SK-N-MC (cell line): ENCODE data around the gene AOAH.
A peak's percentile ranks its signal among the peaks of the same experiment; 100 is the strongest.
"Not testable (repeated sequence)": the region's sequence is repeated elsewhere in the genome, so short reads cannot be mapped to it uniquely, and the experiment has no call there.

ENCODE experiments used
- DNase-seq: peaks from one replicate; pipeline ENCODE4 v3.0.0-alpha.2; 2011; ENCODE audit warnings: low read depth, low spot score
- H3K27ac ChIP-seq: fragments of 200-600 bp; sonication (generic); 2 replicates; pipeline ENCODE4 v1.5.1; 2016; ENCODE audit warnings: mixed run types
- H3K36me3 ChIP-seq: fragments of 200-600 bp; sonication (generic); 2 replicates; pipeline ENCODE4 v1.6.1; 2017; ENCODE audit warnings: antibody characterized with exemption, low read length, mixed read lengths; ENCODE audit not compliant: insufficient read depth
- H3K4me3 ChIP-seq: fragments of 200-600 bp; sonication (generic); 2 replicates; pipeline ENCODE4 v1.5.1; 2016
- H3K9ac ChIP-seq: fragments of 200-600 bp; sonication (generic); 2 replicates; pipeline ENCODE4 v1.8.0; 2017; ENCODE audit warnings: mixed run types, mixed read lengths; ENCODE audit not compliant: insufficient read length
- H3K9me3 ChIP-seq: fragments of 200-600 bp; sonication (generic); 2 replicates; pipeline ENCODE4 v1.6.1; 2017; ENCODE audit warnings: low read depth, mild to moderate bottlenecking, antibody characterized with exemption, low read length, moderate library complexity, mixed read lengths
- EZH2 ChIP-seq: fragments of 200-600 bp; sonication (generic); IDR thresholded peaks from one replicate; pipeline ENCODE4 v1.6.1; 2017; ENCODE audit warnings: antibody characterized with exemption
- FOXP2 ChIP-seq: optimal IDR thresholded peaks from 2 replicates; pipeline ENCODE3; 2011; ENCODE audit warnings: mild to moderate bottlenecking, moderate library complexity; ENCODE audit not compliant: insufficient read depth; ENCODE audit errors: extremely low read length, control extremely low read depth
- POLR2AphosphoS5 ChIP-seq: IDR thresholded peaks from 2 replicates; pipeline ENCODE4 v1.6.1; 2012; ENCODE audit warnings: mild to moderate bottlenecking, low read depth, low read length, borderline replicate concordance

The AOAH gene

GRCh38 chr7:36475381-36475780 lies 248.9 kb downstream of the AOAH start:
- DNase-seq = no peak
- H3K27ac ChIP-seq = no peak overlapping the region
- H3K4me3 ChIP-seq = no peak overlapping the region
- H3K9me3 ChIP-seq = no peaks in the 10 kb centered on the region
- no peak overlapping the region for H3K9ac ChIP-seq
- TF ChIP-seq EZH2 = no peak
- no peak for TF ChIP-seq POLR2AphosphoS5
- no peak for TF ChIP-seq FOXP2
- H3K36me3 ChIP-seq = no peaks in the 10 kb centered on the region

- Histone ChIP-seq H3K36me3 (no peaks in the 10 kb centered on the region), H3K4me3 (no peak overlapping the region), H3K27ac (no peak overlapping the region), H3K9me3 (no peaks in the 10 kb centered on the region), H3K9ac (no peak overlapping the region)
- no peak for DNase-seq
- no peak for TF ChIP-seq FOXP2
- no peak for TF ChIP-seq POLR2AphosphoS5
- no peak for TF ChIP-seq EZH2
Observed at GRCh38 chr7:36475011-36475342, 249.3 kb downstream of the AOAH start.

GRCh38 chr7:36474283-36475010 lies 249.8 kb downstream of the AOAH start:
- no peaks in the 10 kb centered on the region for H3K36me3 ChIP-seq
- no peak overlapping the region for H3K27ac ChIP-seq
- H3K9me3 ChIP-seq = no peaks in the 10 kb centered on the region
- H3K4me3 ChIP-seq = no peak overlapping the region
- TF ChIP-seq EZH2 (no peak), FOXP2 (no peak), POLR2AphosphoS5 (no peak)
- H3K9ac ChIP-seq = no peak overlapping the region
- no peak for DNase-seq

- Histone ChIP-seq H3K36me3 (no peaks in the 10 kb centered on the region), H3K4me3 (no peak overlapping the region), H3K27ac (no peak overlapping the region), H3K9ac (no peak overlapping the region), H3K9me3 (no peaks in the 10 kb centered on the region)
- DNase-seq = peak; percentile 2
- no peak for TF ChIP-seq EZH2
- TF ChIP-seq POLR2AphosphoS5 = no peak
- TF ChIP-seq FOXP2 = no peak
Observed at GRCh38 chr7:36473454-36474282, 250.6 kb downstream of the AOAH start.

GRCh38 chr7:36472141-36472729 lies 252.1 kb downstream of the AOAH start:
- Histone ChIP-seq H3K4me3 (no peak overlapping the region), H3K9me3 (no peaks in the 10 kb centered on the region), H3K9ac (no peak overlapping the region), H3K27ac (no peak overlapping the region), H3K36me3 (no peaks in the 10 kb centered on the region)
- no peak for TF ChIP-seq EZH2
- TF ChIP-seq POLR2AphosphoS5 = no peak
- TF ChIP-seq FOXP2 = no peak
- no peak for DNase-seq

GRCh38 chr7:36469236-36469635 lies 255.1 kb downstream of the AOAH start:
- no peak for DNase-seq
- Histone ChIP-seq H3K27ac (no peak overlapping the region), H3K9ac (no peak overlapping the region), H3K9me3 (no peaks in the 10 kb centered on the region), H3K4me3 (no peak overlapping the region), H3K36me3 (no peaks in the 10 kb centered on the region)
- TF ChIP-seq FOXP2 (no peak), EZH2 (no peak), POLR2AphosphoS5 (no peak)

GRCh38 chr7:36468370-36469101 lies 255.8 kb downstream of the AOAH start:
- TF ChIP-seq EZH2 = no peak
- Histone ChIP-seq H3K9ac (no peak overlapping the region), H3K36me3 (no peaks in the 10 kb centered on the region), H3K27ac (no peak overlapping the region), H3K4me3 (no peak overlapping the region), H3K9me3 (no peaks in the 10 kb centered on the region)
- no peak for DNase-seq

- H3K27ac ChIP-seq, H3K9me3 ChIP-seq, H3K36me3 ChIP-seq, H3K9ac ChIP-seq, H3K4me3 ChIP-seq, DNase-seq: not testable (repeated sequence)
Observed at GRCh38 chr7:36466001-36466400, 258.3 kb downstream of the AOAH start.
